GM21526 (cell line): ENCODE measurements around the gene OR3A2.
"Not testable (repeated sequence)": the region's sequence is repeated elsewhere in the genome, so short reads cannot be mapped to it uniquely, and the experiment has no call there.

ENCODE experiments used
- ATAC-seq: cut with Tn5 transposase; IDR thresholded peaks from one replicate; pipeline ENCODE4 v1.9.1; 2021; ENCODE audit warnings: moderate library complexity; ENCODE audit not compliant: unreplicated experiment, low FRiP score

Gene OR3A2

DNA sequence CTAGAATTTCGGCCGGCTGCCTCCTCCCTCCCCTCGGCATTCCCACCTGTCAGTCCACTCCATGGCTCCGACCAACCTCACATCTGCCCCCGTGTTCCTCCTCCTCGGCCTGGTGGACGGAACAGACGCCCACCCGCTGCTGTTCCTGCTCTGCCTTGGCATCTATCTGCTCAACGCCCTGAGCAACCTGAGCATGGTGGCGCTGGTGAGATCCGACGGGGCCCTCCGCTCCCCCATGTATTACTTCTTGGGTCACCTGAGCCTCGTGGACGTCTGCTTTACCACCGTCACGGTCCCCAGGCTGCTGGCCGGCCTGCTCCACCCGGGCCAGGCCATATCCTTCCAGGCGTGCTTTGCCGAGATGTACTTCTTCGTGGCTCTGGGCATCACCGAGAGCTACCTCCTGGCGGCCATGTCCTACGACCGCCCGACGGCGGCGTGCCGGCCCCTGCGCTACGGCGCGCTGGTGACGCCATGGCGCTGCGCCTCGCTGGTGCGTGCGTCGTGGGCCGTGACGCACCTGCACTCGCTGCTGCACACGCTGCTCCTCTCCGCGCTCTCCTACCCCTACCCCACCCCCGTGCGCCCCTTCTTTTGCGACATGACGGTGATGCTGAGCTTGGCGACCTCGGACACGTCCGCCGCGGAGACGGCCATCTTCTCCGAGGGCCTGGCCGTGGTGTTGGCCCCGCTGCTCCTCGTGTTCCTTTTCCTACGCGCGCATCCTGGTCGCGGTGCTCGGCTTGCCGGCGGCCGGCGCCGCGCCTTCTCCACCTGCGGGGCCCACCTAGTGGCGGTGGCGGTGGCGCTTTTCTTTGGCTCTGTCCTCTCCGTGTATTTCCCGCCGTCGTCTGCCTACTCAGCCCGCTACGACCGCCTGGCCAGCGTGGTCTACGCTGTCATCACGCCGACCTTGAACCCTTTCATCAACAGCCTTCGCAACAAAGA lies at the start of gene OR3A2:
Gene OR3A2, minus strand, starts transcription at position 440 of the 948 bp plus-strand sequence.
- no peak for ATAC-seq

- no peak for ATAC-seq
Measured at GRCh38 chr17:3433741-3434140, 47.6 kb upstream of the OR3A2 start, which contains the start of gene OR1E2. TSS of gene OR1E2 (minus strand) at chr17:3433841. CDS start at chr17:3433841, 0 bp downstream.

DNA sequence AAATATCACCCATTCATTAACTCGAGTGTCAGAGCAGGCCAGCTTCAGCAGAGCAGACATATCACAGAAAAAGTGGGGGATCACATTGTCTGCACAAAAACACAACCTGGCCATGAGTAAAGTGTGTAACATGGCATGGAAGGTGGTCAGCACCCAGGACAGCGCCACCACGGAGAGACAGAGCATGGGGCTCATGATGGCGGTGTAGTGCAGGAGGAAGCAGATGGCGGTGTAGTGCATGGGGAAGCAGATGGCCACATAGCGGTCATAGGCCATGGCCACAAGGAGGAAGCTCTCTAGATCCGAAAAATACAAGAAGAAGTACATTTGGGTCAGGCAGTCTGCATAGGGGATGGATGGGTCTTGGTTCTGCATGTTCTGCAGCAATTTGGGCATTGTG lies 47.1 kb upstream of the OR3A2 start:
- not testable (repeated sequence) for ATAC-seq

DNA sequence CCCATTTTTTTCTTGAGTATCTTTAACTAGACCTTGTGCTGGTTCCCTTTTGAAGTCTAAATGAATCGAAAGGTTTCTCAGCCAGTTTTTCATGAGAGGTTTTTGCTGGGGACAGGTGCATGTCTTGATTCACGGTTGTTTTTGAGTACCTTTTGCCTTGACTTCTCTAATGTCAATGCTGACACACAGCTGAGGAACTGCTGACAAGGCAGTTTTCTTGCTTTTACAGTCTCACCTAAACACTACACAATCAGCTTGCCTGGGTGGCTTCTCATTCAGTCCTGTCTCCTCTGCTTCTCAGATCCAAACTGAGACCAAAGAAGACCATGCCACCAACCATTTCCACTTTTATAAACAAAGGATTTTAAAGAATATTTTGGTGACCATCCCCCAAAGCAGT lies 32.1 kb upstream of the OR3A2 start:
- no peak for ATAC-seq

- no peak for ATAC-seq
Measured at GRCh38 chr17:3415610-3416009, 29.5 kb upstream of the OR3A2 start.

DNA sequence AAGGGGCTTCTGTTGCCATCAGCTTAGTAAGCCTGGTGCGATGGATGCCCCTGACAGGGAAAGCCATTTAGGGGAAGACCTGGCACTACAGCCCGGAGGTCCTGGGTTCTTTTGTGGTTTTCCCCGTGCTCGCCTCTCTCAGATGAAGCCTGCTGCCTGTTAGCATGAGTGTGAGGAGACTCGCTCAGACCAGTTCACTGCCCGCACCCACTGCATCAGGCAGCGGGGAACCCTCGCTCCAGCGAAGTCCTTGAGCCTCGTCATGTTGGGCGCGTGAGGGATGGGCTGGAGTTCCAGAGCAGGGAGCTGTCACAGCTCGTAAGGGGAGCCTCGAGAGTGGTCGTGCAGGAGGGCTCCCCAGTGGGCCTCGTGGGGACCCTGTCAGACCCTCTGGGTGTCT lies 26.1 kb upstream of the OR3A2 start:
- not testable (repeated sequence) for ATAC-seq

DNA sequence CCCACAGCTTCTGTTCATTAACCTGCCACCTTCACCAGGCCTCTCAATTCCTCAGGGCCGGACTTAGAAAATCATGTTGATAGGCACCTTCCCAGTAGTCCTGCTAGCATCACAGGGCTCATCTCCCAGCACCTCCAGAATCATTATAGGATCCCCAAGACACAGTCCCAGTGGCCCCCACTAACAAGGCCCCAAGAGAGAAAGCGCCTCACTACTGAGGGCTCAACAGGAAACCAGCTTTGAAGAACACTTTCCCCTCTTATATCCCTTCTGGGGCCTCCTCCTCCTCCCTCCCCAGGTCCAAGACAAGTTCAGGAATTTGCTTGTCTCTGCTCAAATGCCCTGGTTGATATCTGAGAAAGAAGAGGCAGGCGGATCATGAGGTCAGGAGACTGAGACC lies 25.0 kb upstream of the OR3A2 start, which contains the start of gene OR3A3:
Gene OR3A3, plus strand, starts transcription at position 301 of the 400 bp plus-strand sequence.
- ATAC-seq, result no peak

- not testable (repeated sequence) for ATAC-seq
Measured at GRCh38 chr17:3403856-3404255, 17.7 kb upstream of the OR3A2 start.

DNA sequence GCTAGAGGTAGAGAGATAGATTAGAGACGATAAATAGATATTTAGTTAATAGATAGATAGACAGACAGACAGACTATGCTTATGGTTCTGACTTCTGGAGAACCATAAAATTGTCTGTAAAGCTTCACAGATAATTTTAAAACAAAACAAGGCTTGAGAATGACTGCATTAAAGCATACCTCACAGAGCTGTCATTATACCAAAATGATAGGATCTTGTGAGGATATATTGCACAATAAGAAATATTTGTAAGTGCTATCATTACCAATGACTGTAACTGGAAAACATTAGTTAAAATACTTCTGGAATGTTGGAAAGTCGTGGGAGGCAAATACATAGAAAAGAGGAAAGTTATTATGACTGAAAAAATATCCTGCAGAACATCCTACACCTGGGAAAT lies 15.7 kb upstream of the OR3A2 start:
- no peak for ATAC-seq

DNA sequence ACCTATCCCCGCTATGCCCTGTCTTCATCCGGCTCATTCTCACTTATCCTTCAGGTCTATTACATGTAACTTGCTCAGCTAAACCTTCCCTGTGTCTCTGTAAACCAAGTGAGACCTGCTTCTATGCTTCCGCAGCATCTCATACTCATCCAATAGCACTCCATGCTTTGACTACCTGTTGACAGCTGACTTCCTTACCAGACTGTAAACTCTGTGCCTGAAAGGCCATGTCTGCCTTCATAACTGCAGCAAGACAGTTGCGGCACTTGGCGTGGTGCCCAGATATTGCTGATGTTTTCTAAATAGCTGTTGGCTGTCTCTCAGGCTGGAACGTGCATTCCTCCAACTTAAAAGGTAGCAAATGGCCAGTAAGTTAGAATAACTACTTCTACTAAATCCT lies 13.9 kb upstream of the OR3A2 start:
- ATAC-seq, result no peak

DNA sequence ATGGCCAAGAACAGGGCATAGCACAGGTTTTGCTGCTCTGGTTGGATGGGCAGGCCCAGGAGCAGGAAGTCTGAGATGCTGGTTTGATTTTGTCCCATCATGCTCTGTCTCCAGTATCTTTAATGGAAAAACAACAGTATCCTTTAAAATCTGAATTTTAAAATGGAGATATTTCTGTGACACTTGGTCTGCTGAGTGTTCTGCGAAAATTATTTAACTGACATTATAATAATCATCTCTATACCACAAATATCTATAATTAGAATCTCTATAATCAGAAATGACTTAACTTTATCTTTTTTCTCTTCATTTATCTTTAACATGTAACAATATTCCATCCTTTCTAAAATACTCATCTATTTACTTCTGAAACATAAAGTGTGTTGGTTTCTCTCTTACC lies 12.2 kb upstream of the OR3A2 start, which contains the start of gene OR1E1:
Gene OR1E1, minus strand, starts transcription at position 101 of the 400 bp plus-strand sequence. Its CDS starts 0 bp downstream, at position 101.
- no peak for ATAC-seq

- ATAC-seq, result not testable (repeated sequence)
Measured at GRCh38 chr17:3397801-3398200, 11.7 kb upstream of the OR3A2 start.

GRCh38 chr17:3389791-3390190 lies 3.7 kb upstream of the OR3A2 start:
- ATAC-seq, result no peak

- no peak for ATAC-seq
Measured at GRCh38 chr17:3381957-3382356, 4.2 kb downstream of the OR3A2 start.

- no peak for ATAC-seq
Measured at GRCh38 chr17:3378321-3378720, 7.8 kb downstream of the OR3A2 start.

GRCh38 chr17:3371167-3371566 lies 14.9 kb downstream of the OR3A2 start:
- ATAC-seq, result not testable (repeated sequence)

DNA sequence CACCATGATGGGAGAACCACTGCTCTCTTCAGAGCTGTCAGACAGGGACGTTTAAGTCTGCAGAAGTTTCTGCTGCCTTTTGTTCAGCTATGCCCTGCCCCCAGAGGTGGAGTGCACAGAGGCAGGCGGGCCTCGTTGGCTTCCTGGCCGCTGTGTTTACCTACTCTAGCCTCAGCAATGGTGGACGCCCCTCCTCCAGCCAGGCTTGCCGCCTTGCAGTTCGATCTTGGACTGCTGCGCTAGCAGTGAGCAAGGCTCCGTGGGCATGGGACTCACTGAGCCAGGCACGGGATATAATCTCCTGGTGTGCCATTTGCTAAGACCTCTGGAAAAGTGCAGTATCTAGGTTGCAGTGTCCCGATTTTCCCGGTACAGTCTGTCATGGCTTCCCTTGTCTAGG lies 43.3 kb downstream of the OR3A2 start:
- ATAC-seq, result not testable (repeated sequence)

- ATAC-seq, result no peak
Measured at GRCh38 chr17:3335876-3336275, 50.2 kb downstream of the OR3A2 start.

DNA sequence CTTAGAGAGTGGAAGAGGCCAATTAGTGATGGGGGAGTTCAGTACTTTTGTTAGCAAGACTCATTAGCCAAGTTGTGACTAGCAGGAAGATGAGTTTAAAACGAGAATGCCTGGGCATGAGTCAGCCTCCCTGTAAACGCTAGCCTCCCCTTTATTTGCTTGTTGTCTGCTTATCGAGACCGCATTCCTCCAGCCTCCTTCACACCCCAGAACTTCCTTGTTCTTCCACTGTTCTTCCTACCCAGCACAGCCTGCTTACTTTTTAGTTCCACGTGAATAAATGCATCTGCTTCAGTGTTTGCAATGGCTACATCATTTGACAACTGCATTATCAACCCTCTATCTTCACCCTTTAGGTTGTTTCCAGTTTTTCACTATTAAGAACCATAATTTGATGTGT lies 67.8 kb downstream of the OR3A2 start:
- no peak for ATAC-seq

- no peak for ATAC-seq
Measured at GRCh38 chr17:3316836-3317235, 69.3 kb downstream of the OR3A2 start.

- no peak for ATAC-seq
Measured at GRCh38 chr17:3308603-3309002, 77.5 kb downstream of the OR3A2 start.

DNA sequence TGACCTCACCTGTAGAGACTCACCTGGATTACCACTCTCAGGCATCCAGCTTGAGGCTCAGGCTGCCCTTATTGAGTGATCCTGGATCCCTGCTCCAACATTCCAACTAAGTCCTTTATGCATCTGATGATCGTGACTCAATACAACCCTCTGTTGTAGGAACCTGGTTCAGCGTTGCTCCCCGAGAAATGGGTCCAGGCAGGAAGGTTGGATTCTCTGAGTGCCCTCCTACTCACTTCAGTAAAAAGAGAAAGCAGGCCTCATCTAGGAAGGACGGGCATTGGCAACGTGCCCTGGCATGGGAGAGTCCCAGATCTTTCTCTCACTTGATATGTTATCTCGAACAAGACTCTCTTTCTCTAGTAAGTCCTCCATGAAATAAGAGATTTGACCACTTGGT lies 87.8 kb downstream of the OR3A2 start, which contains the start of gene OR3A1:
Gene OR3A1, minus strand, starts transcription at position 101 of the 400 bp plus-strand sequence. CDS start 5,778 bp downstream, outside the sequence.
- no peak for ATAC-seq
